ENCODE data around the gene CYP46A1. TPM values are rescaled to one million over a fixed set of nuclear protein-coding genes. Genes with fewer than 3 reads are reported as not detected.

The CYP46A1 gene
- total and polyA plus RNA-seq, 4 donors: 0.33 to 2.5 (median 1.4) TPM

GRCh38 chr14:99679111-99679510, 5.0 kb upstream of the CYP46A1 start:
- 87 to 95% methylated on average over 2 of the region's 2 CpGs for WGBS, 2 donors
- H3K9ac ChIP-seq (ENCODE audit: insufficient read depth in 1 of 2, low read length in 2 of 2): no peak overlapping the region
- H3K36me3 ChIP-seq (ENCODE audit: control insufficient read depth in 4 of 4, insufficient read depth in 4 of 4, low read length in 4 of 4): no peaks in the 10 kb centered on the region
- no peak for TF ChIP-seq CTCF (IDR thresholded peaks at IDR 0.05; ENCODE audit: control extremely low read depth, extremely low read depth)
- peaks cover 0 to 6% (median 4%) of the 10 kb centered on the region in 5 donors for H3K4me1 ChIP-seq (ENCODE audit: control insufficient read depth in 5 of 5, insufficient read depth in 5 of 5, low read length in 5 of 5)
- DNase-seq: no peak
- H3K27ac ChIP-seq (ENCODE audit: low read depth in 1 of 2, low read length in 1 of 2): no peak overlapping the region
- no peak overlapping the region for H3K4me3 ChIP-seq
- peaks cover 0 to 8% (median 0%) of the 10 kb centered on the region in 4 donors for H3K9me3 ChIP-seq (ENCODE audit: control insufficient read depth in 4 of 4, insufficient read depth in 3 of 4, low read length in 3 of 4)
- no peak for ATAC-seq (ENCODE audit: insufficient read depth, low FRiP score)
- H3K27me3 ChIP-seq (ENCODE audit: control insufficient read depth in 3 of 3, insufficient read depth in 3 of 3, low read length in 2 of 3): peaks cover 0 to 5% (median 0%) of the 10 kb centered on the region in 3 donors

GRCh38 chr14:99679543-99679942, 4.6 kb upstream of the CYP46A1 start:
- 83 to 85% methylated on average over 8 of the region's 8 CpGs for WGBS, 2 donors

GRCh38 chr14:99679996-99680395, 4.1 kb upstream of the CYP46A1 start:
- no peak for TF ChIP-seq CTCF (IDR thresholded peaks at IDR 0.05; ENCODE audit: control extremely low read depth, extremely low read depth)
- no peak for DNase-seq
- no peak overlapping the region for H3K4me3 ChIP-seq

More at GRCh38 chr14:99679543-99679942, 4.6 kb upstream of the CYP46A1 start:
- ATAC-seq (ENCODE audit: insufficient read depth, low FRiP score) (no peak), DNase-seq (no peak)
- no peak for TF ChIP-seq CTCF (IDR thresholded peaks at IDR 0.05; ENCODE audit: control extremely low read depth, extremely low read depth)
- Histone ChIP-seq H3K27me3 (ENCODE audit: control insufficient read depth in 3 of 3, insufficient read depth in 3 of 3, low read length in 2 of 3) (peaks cover 0 to 5% (median 0%) of the 10 kb centered on the region in 3 donors), H3K9ac (ENCODE audit: insufficient read depth in 1 of 2, low read length in 2 of 2) (no peak overlapping the region), H3K4me3 (no peak overlapping the region), H3K27ac (ENCODE audit: low read depth in 1 of 2, low read length in 1 of 2) (no peak overlapping the region), H3K36me3 (ENCODE audit: control insufficient read depth in 4 of 4, insufficient read depth in 4 of 4, low read length in 4 of 4) (no peaks in the 10 kb centered on the region), H3K4me1 (ENCODE audit: control insufficient read depth in 5 of 5, insufficient read depth in 5 of 5, low read length in 5 of 5) (peaks cover 0 to 6% (median 4%) of the 10 kb centered on the region in 5 donors), H3K9me3 (ENCODE audit: control insufficient read depth in 4 of 4, insufficient read depth in 3 of 4, low read length in 3 of 4) (peaks cover 0 to 8% (median 0%) of the 10 kb centered on the region in 4 donors)

More at GRCh38 chr14:99679996-99680395, 4.1 kb upstream of the CYP46A1 start:
- no peak for ATAC-seq (ENCODE audit: insufficient read depth, low FRiP score)
- Histone ChIP-seq H3K9ac (ENCODE audit: insufficient read depth in 1 of 2, low read length in 2 of 2) (no peak overlapping the region), H3K27ac (ENCODE audit: low read depth in 1 of 2, low read length in 1 of 2) (no peak overlapping the region), H3K9me3 (ENCODE audit: control insufficient read depth in 4 of 4, insufficient read depth in 3 of 4, low read length in 3 of 4) (peaks cover 0 to 8% (median 0%) of the 10 kb centered on the region in 4 donors), H3K36me3 (ENCODE audit: control insufficient read depth in 4 of 4, insufficient read depth in 4 of 4, low read length in 4 of 4) (no peaks in the 10 kb centered on the region), H3K4me1 (ENCODE audit: control insufficient read depth in 5 of 5, insufficient read depth in 5 of 5, low read length in 5 of 5) (peaks cover 0 to 9% (median 6%) of the 10 kb centered on the region in 5 donors), H3K27me3 (ENCODE audit: control insufficient read depth in 3 of 3, insufficient read depth in 3 of 3, low read length in 2 of 3) (peaks cover 0 to 5% (median 0%) of the 10 kb centered on the region in 3 donors)
- WGBS, 2 donors: 75 to 81% methylated on average over 5 of the region's 5 CpGs

Measured in lung (tissue), 12 donors.